GM23338 (cell line): ENCODE data around the gene GARIN1A.

Experiments used
- CREB1 ChIP-seq: fragments of 250-450 bp; sonication (Bioruptor Pico); IDR thresholded peaks from 2 replicates; pipeline ENCODE4 v1.5.0; 2020; ENCODE audit warnings: low read depth, mild to moderate bottlenecking, moderate library complexity
- EZH2 ChIP-seq: fragments of 200-600 bp; sonication (generic); IDR thresholded peaks from one replicate; pipeline ENCODE4 v1.8.0; 2017; ENCODE audit warnings: antibody characterized with exemption, mild to moderate bottlenecking, low read depth; ENCODE audit not compliant: unreplicated experiment
- EZH2phosphoT487 ChIP-seq: fragments of 200-600 bp; sonication (generic); IDR thresholded peaks from one replicate; pipeline ENCODE4 v1.8.1; 2018; ENCODE audit warnings: antibody characterized with exemption; ENCODE audit not compliant: unreplicated experiment
- JUNB ChIP-seq: IDR thresholded peaks from one replicate; pipeline ENCODE4 v1.6.1; 2016; ENCODE audit warnings: antibody characterized with exemption; ENCODE audit not compliant: unreplicated experiment
- POLR2AphosphoS5 ChIP-seq: IDR thresholded peaks from 2 replicates; pipeline ENCODE4 v1.6.1; 2016; ENCODE audit warnings: antibody characterized with exemption, low read depth
- ZNF331 ChIP-seq: fragments of 250-450 bp; sonication (Bioruptor Pico); IDR thresholded peaks from 2 replicates; pipeline ENCODE4 v1.5.0; 2020; ENCODE audit warnings: low read depth, mild to moderate bottlenecking, moderate library complexity
- TF ChIP-seq, protein P1 (sequence below), 2 experiments: fragments of 200-600 bp in 1 of 2; sonication (generic) in 1 of 2; conservative IDR thresholded peaks; 2 replicates each; pipeline versions ENCODE4 v1.5.1 to v1.6.1; 2016 to 2017; ENCODE audit warnings: antibody characterized with exemption in 2 of 2, low read depth in 2 of 2, mild to moderate bottlenecking in 2 of 2, moderate library complexity in 1 of 2
- TF ChIP-seq, protein P2 (sequence below): IDR thresholded peaks from 2 replicates; pipeline ENCODE4 v1.6.1; 2016; ENCODE audit warnings: antibody characterized with exemption
- TF ChIP-seq, protein P3 (sequence below): IDR thresholded peaks from one replicate; pipeline ENCODE4 v1.6.1; 2018; ENCODE audit warnings: antibody characterized with exemption; ENCODE audit not compliant: unreplicated experiment
- TF ChIP-seq, protein P4 (sequence below): fragments of 250-450 bp; sonication (Bioruptor Pico); IDR thresholded peaks from 2 replicates; pipeline ENCODE4 v1.5.0; 2020; ENCODE audit warnings: mild to moderate bottlenecking, moderate library complexity

DNA sequence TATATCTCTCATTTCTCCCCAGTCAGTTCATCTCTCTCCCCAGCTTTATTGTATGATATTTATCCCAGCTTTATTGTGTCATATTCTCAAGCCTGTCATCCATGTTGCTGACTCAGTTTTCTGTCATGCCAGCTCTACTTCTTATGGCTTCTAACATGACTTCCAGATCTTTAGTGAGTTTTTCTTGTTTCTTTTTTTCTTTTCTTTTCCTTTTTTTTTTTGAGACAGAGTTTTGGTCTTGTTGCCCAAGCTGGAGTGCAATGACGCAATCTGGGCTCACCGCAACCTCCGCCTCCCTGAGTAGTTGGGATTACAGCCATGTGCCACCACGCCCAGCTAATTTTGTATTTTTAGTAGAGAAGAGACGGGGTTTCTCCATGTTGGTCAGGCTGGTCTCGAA lies 38.4 kb downstream of the GARIN1A start:
- TF ChIP-seq, protein P1, sequence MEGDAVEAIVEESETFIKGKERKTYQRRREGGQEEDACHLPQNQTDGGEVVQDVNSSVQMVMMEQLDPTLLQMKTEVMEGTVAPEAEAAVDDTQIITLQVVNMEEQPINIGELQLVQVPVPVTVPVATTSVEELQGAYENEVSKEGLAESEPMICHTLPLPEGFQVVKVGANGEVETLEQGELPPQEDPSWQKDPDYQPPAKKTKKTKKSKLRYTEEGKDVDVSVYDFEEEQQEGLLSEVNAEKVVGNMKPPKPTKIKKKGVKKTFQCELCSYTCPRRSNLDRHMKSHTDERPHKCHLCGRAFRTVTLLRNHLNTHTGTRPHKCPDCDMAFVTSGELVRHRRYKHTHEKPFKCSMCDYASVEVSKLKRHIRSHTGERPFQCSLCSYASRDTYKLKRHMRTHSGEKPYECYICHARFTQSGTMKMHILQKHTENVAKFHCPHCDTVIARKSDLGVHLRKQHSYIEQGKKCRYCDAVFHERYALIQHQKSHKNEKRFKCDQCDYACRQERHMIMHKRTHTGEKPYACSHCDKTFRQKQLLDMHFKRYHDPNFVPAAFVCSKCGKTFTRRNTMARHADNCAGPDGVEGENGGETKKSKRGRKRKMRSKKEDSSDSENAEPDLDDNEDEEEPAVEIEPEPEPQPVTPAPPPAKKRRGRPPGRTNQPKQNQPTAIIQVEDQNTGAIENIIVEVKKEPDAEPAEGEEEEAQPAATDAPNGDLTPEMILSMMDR (conservative IDR thresholded peaks at IDR 0.05; ENCODE audit: low read depth in 2 of 2), result no peak
- TF ChIP-seq EZH2, result no peak
- TF ChIP-seq, protein P2, sequence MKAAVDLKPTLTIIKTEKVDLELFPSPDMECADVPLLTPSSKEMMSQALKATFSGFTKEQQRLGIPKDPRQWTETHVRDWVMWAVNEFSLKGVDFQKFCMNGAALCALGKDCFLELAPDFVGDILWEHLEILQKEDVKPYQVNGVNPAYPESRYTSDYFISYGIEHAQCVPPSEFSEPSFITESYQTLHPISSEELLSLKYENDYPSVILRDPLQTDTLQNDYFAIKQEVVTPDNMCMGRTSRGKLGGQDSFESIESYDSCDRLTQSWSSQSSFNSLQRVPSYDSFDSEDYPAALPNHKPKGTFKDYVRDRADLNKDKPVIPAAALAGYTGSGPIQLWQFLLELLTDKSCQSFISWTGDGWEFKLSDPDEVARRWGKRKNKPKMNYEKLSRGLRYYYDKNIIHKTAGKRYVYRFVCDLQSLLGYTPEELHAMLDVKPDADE, result no peak
- no peak for TF ChIP-seq POLR2AphosphoS5
- no peak for TF ChIP-seq EZH2phosphoT487
- no peak for TF ChIP-seq JUNB
- no peak for TF ChIP-seq CREB1
- TF ChIP-seq, protein P3, sequence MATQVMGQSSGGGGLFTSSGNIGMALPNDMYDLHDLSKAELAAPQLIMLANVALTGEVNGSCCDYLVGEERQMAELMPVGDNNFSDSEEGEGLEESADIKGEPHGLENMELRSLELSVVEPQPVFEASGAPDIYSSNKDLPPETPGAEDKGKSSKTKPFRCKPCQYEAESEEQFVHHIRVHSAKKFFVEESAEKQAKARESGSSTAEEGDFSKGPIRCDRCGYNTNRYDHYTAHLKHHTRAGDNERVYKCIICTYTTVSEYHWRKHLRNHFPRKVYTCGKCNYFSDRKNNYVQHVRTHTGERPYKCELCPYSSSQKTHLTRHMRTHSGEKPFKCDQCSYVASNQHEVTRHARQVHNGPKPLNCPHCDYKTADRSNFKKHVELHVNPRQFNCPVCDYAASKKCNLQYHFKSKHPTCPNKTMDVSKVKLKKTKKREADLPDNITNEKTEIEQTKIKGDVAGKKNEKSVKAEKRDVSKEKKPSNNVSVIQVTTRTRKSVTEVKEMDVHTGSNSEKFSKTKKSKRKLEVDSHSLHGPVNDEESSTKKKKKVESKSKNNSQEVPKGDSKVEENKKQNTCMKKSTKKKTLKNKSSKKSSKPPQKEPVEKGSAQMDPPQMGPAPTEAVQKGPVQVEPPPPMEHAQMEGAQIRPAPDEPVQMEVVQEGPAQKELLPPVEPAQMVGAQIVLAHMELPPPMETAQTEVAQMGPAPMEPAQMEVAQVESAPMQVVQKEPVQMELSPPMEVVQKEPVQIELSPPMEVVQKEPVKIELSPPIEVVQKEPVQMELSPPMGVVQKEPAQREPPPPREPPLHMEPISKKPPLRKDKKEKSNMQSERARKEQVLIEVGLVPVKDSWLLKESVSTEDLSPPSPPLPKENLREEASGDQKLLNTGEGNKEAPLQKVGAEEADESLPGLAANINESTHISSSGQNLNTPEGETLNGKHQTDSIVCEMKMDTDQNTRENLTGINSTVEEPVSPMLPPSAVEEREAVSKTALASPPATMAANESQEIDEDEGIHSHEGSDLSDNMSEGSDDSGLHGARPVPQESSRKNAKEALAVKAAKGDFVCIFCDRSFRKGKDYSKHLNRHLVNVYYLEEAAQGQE, result no peak
- TF ChIP-seq, protein P4, sequence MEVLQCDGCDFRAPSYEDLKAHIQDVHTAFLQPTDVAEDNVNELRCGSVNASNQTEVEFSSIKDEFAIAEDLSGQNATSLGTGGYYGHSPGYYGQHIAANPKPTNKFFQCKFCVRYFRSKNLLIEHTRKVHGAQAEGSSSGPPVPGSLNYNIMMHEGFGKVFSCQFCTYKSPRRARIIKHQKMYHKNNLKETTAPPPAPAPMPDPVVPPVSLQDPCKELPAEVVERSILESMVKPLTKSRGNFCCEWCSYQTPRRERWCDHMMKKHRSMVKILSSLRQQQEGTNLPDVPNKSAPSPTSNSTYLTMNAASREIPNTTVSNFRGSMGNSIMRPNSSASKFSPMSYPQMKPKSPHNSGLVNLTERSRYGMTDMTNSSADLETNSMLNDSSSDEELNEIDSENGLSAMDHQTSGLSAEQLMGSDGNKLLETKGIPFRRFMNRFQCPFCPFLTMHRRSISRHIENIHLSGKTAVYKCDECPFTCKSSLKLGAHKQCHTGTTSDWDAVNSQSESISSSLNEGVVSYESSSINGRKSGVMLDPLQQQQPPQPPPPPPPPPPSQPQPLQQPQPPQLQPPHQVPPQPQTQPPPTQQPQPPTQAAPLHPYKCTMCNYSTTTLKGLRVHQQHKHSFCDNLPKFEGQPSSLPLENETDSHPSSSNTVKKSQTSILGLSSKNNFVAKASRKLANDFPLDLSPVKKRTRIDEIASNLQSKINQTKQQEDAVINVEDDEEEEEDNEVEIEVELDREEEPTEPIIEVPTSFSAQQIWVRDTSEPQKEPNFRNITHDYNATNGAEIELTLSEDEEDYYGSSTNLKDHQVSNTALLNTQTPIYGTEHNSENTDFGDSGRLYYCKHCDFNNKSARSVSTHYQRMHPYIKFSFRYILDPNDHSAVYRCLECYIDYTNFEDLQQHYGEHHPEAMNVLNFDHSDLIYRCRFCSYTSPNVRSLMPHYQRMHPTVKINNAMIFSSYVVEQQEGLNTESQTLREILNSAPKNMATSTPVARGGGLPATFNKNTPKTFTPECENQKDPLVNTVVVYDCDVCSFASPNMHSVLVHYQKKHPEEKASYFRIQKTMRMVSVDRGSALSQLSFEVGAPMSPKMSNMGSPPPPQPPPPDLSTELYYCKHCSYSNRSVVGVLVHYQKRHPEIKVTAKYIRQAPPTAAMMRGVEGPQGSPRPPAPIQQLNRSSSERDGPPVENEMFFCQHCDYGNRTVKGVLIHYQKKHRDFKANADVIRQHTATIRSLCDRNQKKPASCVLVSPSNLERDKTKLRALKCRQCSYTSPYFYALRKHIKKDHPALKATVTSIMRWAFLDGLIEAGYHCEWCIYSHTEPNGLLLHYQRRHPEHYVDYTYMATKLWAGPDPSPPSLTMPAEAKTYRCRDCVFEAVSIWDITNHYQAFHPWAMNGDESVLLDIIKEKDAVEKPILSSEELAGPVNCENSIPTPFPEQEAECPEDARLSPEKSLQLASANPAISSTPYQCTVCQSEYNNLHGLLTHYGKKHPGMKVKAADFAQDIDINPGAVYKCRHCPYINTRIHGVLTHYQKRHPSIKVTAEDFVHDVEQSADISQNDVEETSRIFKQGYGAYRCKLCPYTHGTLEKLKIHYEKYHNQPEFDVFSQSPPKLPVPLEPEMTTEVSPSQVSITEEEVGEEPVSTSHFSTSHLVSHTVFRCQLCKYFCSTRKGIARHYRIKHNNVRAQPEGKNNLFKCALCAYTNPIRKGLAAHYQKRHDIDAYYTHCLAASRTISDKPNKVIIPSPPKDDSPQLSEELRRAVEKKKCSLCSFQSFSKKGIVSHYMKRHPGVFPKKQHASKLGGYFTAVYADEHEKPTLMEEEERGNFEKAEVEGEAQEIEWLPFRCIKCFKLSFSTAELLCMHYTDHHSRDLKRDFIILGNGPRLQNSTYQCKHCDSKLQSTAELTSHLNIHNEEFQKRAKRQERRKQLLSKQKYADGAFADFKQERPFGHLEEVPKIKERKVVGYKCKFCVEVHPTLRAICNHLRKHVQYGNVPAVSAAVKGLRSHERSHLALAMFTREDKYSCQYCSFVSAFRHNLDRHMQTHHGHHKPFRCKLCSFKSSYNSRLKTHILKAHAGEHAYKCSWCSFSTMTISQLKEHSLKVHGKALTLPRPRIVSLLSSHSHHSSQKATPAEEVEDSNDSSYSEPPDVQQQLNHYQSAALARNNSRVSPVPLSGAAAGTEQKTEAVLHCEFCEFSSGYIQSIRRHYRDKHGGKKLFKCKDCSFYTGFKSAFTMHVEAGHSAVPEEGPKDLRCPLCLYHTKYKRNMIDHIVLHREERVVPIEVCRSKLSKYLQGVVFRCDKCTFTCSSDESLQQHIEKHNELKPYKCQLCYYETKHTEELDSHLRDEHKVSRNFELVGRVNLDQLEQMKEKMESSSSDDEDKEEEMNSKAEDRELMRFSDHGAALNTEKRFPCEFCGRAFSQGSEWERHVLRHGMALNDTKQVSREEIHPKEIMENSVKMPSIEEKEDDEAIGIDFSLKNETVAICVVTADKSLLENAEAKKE (CRISPR knock-in tag), result no peak
- no peak for TF ChIP-seq ZNF331 (CRISPR knock-in tag)
